HG03378 (cell line): Measurements from ENCODE around the gene RGS10.

ENCODE experiments used
- ATAC-seq: cut with Tn5 transposase; IDR thresholded peaks from one replicate; pipeline ENCODE4 v1.9.1; 2021; ENCODE audit warnings: mild to moderate bottlenecking, moderate library complexity; ENCODE audit not compliant: unreplicated experiment

The RGS10 gene

DNA sequence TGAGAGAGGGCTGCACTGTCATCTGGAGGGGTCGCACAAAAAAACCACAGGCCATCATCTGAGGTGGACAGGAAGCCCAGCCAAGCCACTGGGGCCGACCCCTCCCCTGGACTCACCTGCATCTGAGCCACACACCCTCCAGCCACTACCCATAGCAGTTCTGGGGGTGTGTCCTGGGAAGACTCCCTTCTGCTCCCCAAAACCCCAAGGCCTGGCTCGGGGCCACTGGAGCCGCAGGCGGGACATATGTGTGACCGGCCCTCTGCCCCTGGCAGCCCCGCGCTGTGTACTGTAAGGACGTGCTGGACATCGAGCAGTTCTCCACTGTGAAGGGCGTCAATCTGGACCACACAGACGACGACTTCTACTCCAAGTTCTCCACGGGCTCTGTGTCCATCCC, 90.1 kb downstream of the RGS10 start:
- ATAC-seq, result no peak

GRCh38 chr10:119451300-119451896, 91.1 kb downstream of the RGS10 start:
- ATAC-seq, result no peak

DNA sequence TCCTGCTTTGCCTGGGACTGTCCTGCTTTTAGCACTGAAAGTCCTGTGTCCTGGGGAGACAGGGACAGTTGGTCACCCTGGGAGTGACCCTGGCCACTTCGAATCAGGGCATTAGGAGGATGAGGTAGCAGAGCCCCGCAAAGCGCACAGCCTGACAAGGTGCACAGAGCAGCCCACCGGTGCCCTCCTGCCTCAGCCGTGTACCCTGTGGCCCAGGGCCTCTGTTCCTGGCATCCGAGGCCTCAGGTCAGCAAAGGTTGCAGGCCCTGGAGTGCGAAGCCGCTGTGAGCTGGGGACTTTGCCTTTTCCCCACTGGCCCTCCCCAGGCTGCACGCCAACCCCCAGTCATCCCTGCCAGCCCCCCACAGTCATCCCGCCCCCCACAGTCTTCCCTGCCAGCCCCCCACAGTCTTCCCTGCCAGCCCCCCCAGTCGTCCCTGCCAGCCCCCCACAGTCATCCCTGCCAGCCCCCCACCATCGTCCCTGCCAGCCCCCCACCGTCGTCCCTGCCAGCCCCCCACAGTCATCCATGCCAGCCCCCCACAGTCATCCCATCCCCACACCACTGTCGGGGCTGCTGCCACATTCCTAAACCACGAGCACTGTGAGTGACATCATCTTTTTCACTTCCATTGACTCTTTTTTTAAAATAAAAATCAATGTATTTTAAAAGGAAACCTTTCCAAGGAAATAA, 91.8 kb downstream of the RGS10 start:
- ATAC-seq, result no peak
